Left cardiac atrium (tissue), 4 donors: ENCODE data around the gene ZNF575. TPM values are rescaled to one million over a fixed set of nuclear protein-coding genes. Genes with fewer than 3 reads are reported as not detected.
A peak's percentile ranks its signal among the peaks of the same experiment; 100 is the strongest.
"Not testable (repeated sequence)": the region's sequence is repeated elsewhere in the genome, so short reads cannot be mapped to it uniquely, and the experiment has no call there.

Experiments used
- ATAC-seq, 2 donors: fragments of 200-7000 bp; cut with Tn5 transposase; one replicate each; pipeline ENCODE4 v1.9.1; 2020; ENCODE audit warnings: mild to moderate bottlenecking in 2 of 2, moderate library complexity in 2 of 2
- DNase-seq: peaks from one replicate; pipeline ENCODE4 v3.0.0-alpha.2; 2020
- intact Hi-C, 2 donors: fragments of 100-400 bp; cut with DNase I; formaldehyde crosslinking; loops; one replicate each; pipeline versions ENCODE4 v1.14.1 to v1.15.1; 2022 to 2023
- total RNA-seq, 2 donors: library from RNA; stranded (reverse); fragmentation: NEBNext Ultra II Directional; extraction: Animal tissue kit (Norgen Biotek cat#: 25700); gene quantifications; one replicate each; pipeline ENCODE4 v1.2.1, GENCODE V29; 2021
- donor health status: DM: no; HTN: yes; CAD: no.
- donor health status: DM: no; HTN: yes; CAD: no; lungs with severe emphysema.
- donor health status: DM: yes; HTN: yes; CAD: no.
- donor health status: Dilated cardiomyopathy.

The ZNF575 gene
- total RNA-seq, 2 donors from 2014 or later, result 1.1 to 1.6 TPM

DNA sequence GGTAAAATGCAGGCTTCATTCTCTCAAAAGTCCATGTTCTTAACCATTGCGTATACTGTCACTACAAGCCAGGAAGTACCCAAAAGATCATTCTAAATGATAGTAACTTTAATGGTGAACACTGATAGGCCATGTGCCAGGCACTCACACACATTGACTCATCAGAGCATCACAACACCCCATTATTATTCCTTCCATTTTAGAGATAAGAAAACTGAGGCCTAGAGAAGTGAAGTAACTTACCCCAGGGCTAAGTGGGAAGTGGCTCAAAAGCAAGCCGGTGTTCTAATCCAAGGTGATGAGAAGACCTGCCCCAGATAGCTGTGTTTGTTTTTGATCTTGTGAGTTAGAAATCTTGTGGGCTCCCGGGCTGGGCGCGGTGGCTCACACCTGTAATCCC lies 27.0 kb upstream of the ZNF575 start:
- no peak for DNase-seq
- ATAC-seq, result no peak
- intact Hi-C loops, result no loop called here

DNA sequence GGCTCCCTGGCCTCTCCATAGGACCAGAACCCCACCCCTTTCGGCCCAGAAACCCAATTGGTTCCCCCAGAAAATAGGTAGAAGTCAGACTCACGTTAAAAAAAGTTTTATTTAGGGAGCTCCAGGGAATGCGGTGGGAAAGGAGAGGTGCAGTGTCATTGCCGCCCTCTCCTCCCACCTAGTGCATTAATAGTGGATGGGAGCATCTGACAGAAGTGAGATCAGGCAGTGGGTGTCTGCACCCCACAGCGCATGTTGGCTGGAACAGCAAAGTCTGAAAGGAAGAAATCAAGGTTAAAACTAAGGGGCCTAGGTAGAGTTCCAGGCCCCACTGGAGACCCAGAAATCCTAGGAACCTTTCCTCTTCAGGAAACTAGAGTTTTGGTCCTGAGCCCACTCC lies 26.4 kb upstream of the ZNF575 start:
- intact Hi-C loops, result no loop called here
- ATAC-seq, result no peak
- DNase-seq, result no peak

DNA sequence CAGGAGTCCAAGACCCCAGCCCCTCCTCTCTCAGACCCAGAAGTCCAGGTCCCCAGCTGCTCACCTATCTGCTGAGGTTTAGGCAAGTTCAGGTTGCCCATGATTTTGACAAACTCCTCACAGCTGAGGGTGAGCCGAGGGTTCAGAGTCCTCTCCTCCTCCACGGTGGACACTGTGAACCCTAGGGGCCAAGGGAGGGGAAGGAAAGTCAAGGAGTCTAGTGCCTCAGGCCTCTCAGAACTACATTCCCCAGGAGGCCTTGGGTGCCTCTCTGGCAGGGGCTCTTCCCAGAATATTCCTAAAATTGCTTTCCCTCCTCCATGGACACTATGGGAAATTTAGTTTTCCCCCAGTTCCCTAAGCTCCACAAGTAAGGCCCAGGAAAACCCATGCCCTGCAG lies 25.1 kb upstream of the ZNF575 start:
- intact Hi-C loops, result no loop called here
- ATAC-seq (no peak), DNase-seq (no peak)

DNA sequence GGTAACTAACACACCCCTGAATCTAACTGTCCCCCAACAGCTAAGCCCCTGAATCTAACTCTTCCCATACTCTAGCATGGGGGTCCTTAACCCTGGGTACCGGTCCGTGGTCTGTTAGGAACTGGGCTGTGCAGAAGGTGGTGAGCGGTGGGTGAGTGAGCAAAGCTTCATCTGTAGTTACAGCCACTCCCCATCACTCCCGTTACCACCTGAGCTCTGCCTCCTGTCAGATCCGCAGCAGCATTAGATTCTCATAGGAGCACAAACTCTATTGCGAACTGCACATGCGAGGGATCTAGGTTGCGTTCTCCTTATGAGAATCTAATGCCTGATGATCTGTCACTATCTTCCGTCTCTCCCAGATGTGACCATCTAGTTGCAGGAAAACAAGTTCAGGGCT lies 22.3 kb upstream of the ZNF575 start:
- DNase-seq, result no peak
- intact Hi-C loops, result no loop called here
- ATAC-seq, result no peak

DNA sequence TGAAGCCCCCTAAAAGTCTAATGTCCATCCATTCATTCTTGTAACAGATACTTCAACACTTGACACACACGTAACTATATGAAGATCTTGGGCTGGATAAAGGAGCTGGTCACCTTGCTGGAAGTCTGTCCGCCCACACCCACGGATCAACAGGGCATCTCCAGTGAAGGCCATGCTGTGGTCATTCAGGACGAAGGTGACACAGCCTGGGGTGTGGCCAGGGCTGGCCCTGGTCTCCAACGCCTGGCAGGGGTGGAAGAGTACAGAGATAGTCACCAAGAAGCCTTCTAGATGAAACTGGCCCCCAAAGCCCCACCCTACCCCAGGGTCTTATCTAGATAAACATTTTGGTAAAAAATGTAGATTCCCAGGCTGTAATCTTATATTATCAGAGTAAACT lies 21.7 kb upstream of the ZNF575 start:
- intact Hi-C loops, result no loop called here
- ATAC-seq (no peak), DNase-seq (no peak)

DNA sequence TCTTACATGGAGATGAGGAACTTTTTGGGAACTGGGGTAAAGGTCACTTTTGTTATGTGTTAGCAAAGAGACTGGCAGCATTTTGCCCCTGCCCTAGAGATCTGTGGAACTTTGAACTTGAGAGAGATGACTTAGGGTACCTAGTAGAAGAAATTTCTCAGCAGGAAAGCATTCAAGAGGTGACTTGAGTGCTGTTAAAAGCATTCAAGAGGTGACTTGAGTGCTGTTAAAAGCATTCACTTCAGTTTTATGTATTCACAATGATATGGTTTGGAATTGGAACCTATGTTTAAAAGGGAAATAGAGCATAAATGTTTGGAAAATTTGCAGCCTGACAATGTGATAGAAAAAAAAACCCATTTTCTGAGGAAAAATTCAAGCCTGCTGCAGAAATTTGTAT lies 20.6 kb upstream of the ZNF575 start:
- ATAC-seq, DNase-seq, intact Hi-C loops: not testable (repeated sequence)

DNA sequence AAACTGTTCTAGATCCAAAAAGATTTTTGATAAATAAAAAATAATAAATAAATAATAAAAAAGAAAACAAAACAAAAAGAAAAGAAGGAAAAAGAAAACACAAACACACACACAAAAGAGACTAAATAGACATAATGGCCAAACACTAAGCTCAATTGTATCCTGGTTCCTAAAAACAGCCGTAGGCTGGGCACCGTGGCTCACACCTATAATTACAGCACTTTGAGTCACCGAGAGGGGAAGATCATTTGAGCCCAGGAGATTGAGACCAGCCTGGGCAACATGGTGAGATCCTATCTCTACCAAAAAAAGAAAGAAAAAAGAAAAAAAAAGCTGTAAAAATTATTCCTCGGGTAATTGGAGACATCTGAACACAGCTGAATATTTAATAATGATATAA lies 14.9 kb upstream of the ZNF575 start:
- ATAC-seq (no peak), DNase-seq (no peak)
- intact Hi-C loops, result loop anchor here in 1 of 2 donors (2.0 kb wide), 1 partner anchor 71 kb away; no protein-coding TSS in a partner anchor

DNA sequence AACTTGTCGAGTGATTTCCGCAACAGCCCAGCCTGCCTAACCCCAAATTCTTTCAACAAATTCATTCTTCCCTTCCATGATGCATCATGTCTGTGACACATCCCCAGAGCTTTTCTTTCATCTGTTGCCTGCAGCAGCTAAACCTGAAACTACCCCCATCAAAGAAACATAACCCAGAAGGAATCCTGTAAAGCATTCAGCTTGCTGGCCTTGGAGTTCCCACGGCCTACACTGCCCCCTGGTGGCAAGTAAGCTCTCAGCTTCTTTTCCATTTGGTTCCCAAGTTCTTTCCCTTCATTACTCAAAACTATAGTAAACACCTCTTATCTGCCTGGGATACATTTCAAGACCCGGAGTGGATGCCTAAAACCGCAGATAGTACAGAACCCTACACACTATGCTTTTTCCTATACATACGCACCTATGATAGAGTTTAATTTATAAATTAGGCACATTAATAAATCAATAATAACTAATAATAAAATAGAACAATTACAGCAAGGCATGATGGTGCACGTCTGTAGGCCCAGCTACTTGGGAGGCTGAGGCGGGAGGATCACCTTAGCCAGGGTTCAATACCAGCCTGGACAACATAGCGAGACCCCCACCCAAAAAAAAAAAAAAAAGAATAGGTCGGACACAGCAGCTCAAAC lies 13.4 kb upstream of the ZNF575 start:
- DNase-seq (peak; percentile 78), ATAC-seq (peak; percentile 61 to 81)
- intact Hi-C loops, result loop anchor here (1.0 to 2.0 kb wide), 2 partner anchors 72 to 73 kb away; no protein-coding TSS in a partner anchor

DNA sequence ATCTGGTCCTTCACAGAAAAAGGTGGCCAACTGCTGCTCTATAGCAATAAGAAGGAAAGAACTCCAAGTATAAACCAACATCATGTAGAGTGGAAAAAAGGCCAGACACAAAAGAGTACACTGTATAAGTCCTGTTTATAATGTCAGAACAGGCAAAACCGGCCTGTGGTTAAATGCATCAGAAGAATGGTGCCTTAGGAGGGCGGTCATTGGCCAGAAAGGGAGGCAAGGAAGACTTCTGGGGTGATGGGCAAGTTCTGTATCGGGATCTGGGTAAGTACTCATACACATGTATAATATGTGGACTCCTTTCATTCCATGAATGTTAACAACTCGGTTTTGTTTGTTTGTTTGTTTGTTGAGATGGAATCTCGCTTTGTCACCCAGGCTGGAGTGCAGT lies 10.1 kb upstream of the ZNF575 start:
- DNase-seq, result no peak
- intact Hi-C loops, result no loop called here
- ATAC-seq, result no peak

DNA sequence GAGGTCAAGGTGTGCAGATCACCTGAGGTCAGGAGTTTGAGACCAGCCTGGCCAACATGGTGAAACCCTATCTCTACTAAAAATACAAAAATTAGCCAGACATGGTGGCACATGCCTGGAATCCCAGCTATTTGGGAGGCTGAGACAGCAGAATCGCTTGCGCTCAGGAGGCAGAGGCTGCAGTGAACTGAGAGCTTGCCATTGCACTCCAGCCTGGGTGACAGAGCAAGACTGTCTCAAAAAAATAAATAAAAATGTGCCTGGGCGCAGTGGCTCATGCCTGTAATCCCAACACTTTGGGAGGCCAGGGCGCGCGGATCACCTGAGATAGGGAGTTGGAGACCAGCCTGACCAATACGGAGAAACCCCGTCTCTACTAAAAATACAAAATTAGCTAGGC lies 9.3 kb upstream of the ZNF575 start:
- ATAC-seq, intact Hi-C loops, DNase-seq: not testable (repeated sequence)

DNA sequence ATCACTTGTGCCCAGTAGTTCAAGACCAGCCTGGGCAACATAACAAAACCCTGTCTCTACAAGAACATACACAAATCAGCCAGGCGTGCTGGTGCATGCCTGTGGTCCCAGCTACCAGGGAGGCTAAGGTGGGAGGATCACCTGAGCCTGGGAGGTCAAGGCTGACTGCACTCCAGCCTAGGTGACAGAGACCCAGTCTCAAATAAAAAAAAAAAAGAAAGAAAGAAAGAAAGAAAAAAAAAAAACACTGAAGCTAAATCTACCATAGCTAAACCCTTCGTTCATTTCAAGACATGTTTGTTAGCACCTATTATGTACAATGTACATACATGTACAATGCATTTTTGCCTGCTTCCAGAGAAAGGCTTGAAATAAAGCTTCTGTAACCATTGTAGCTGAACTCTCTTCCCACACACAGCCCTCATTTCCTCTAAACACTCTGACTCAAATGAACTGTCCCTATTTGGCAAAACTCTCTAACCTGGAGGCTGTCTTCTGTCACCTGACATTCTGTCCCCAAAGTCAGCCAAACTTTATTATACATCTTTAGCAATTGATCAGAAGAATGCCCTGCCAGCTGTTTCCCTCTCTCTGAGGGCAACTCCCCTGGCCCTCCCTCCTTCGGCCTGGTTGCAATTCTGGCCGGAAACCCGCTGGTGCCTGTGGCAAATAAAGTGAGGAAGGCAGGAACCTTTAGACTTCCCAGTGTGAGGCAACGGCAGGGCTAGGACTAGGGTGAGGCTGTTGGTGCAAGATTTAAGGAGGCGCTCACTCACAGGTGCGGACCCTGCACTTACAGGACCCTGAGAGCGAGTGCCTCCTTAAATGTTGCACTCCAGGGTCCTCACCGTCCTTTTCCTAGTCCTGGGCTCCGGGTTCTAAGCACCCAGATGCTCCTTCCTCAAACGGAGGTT lies 7.8 kb upstream of the ZNF575 start:
- ATAC-seq, result peak; percentile 56 to 72
- DNase-seq, result peak; percentile 68
- intact Hi-C loops, result no loop called here

DNA sequence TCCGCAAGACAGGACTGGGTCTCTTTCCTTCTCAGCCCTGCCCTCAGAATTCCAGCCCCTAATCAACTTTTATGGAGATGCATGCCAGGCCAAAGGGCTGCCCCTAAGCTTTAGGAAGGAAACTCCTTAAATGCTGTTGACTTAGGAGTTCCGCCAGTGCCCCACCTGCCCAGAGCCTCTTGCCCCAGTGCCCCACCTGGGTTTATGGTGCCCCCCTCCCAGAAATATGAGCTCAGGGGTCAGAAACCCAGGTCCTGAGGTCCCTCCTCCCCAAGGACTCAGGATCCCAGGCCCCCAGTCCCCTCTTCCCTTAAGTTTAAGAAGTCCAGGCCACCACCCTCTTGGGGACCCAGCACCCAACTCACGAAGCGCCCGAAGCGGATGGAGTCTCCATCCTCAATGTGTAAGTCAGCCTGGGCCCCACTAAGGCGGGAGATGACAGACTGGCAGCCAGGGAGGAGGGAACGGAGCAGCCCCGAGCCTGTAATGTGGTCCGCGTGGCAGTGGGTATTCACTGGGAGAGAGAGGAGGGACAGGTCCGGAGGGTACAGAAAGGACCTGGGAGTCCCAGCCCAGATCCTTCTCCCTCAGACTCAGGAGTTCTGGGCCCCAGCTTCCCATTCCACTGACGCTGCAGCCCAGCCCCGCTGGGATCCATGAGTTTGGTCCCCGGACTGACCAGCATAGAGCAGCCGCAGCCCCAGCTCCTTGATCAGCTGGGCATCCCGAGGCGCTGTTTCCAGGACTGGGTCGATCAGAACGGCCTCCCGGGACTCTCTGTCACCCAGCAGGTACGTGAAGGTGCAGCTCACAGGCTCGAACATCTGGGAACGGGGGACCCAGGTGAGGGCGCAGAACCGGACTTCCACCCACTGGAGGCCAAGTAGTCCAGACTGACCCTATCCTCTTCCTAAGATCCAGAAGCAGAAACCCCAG lies 6.9 kb upstream of the ZNF575 start:
- intact Hi-C loops, result no loop called here
- DNase-seq (peak; percentile 39), ATAC-seq (peak; percentile 27 to 36)

DNA sequence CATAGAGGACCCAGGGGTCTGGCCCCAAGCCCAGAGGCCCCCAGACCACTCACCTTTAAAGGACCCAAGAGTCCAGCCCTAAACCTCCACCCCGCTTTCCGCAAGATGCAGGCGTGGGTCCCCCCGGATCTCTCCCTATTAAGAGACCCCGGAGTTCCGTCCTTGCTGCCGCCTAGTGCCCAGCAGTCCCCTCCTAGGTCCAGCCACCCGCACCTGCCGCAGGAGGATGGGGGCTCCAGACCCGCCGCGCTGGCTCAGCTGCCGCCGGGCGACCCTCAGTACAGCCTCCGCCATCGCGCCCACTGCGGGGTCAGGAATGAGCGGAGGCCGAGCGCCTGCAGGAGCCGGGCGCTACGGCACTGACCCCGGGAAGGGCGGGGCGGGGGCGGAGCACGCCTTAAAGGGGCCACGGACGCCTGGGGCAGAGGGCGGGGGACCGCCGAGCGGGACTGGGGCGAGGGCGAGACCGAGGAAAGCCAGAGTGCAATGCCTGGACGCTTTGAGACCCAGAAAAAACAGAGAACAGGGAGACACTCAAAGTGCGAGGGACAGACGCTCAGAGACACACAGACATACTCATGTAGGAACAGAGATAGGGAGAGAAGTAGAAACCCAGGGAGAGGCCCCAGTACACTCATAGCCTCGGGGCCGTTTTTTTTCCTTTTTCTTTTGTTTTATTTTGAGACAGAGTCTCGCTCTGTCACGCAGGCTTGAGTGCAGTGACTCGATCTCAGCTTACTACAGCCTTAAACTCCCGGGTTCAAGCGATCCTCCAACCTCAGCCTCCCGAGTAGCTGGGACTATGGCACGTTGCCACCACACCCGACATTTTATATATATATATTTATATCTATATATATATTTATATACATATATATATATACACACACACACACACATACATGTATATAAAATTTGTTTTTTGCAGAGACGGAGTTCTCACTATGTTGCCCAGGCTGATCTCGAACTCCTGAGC lies 5.8 kb upstream of the ZNF575 start, which contains the start of gene ETHE1:
Gene ETHE1 (minus strand): TSS at position 318 of the 976 bp plus-strand sequence. CDS start 24 bp downstream, at position 294.
- intact Hi-C loops, result no loop called here
- peak; percentile 92 to 94 for ATAC-seq

DNA sequence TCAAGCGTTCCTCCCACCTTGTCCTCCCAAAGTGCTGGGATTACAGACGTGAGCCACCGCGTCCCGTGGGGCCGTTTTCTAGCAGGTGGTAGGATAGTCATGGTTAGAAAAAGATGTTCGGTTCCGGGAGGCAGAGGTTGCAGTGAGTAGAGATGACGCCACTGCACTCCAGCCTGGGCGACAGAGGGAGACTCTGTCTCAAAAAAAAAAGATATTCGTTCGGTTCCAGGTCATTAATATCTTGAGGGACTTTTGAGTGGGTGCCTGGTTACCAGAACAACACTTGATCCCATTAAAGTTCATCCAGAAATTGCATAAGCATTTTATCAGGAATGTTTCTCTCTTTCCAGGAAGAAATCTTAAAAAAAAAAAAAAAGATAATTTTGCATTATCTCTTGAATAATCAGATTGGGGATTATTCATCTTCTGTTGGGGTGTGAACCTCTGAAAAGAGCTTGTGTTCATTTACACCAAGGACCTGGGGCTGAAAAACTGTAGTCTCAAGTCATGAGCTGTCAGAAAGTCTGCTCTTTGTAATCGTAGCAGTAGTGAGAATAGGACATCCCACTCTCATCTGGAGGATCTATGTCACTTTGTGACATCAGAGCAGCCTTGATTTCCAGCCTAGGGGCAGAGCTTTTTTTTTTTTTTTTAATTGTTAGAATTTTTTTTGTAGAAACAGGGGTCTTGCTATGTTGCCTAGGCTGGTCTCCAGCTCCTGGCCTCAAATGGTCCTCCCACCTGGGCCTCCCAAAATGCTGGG lies 4.9 kb upstream of the ZNF575 start:
- ATAC-seq (peak in 1 of 2 donors; percentile 4), DNase-seq (peak; percentile 46)
- intact Hi-C loops, result no loop called here

More for the DNA sequence above, 5.8 kb upstream of the ZNF575 start, which contains the start of gene ETHE1:
- DNase-seq, result peak; percentile 90

DNA sequence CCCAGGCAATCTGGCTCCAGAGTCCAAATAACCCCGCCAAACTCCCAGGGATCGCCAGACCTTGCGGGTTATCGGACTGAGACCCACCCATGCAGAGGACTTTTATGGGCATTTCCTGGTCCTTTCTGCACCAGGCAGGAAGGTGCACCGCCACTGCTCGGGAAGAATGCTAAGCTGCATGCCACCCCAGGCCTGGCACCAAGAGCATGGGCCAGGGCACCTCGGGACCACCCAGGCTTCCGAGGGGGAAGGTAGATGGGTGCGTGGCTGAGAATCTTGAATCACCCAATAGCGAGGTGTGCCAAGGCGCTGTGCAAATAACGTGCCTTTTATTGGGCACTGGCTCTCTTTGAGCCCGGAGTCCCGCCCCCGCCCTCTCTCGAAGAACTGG lies 422 bp upstream of the ZNF575 start:
- intact Hi-C loops, result loop anchor here in 1 of 2 donors (5.0 to 10.0 kb wide), 2 partner anchors 135 to 252 kb away; partner anchors contain the start of gene KCNN4
- DNase-seq (peak; percentile 71), ATAC-seq (peak; percentile 2 to 6)

DNA sequence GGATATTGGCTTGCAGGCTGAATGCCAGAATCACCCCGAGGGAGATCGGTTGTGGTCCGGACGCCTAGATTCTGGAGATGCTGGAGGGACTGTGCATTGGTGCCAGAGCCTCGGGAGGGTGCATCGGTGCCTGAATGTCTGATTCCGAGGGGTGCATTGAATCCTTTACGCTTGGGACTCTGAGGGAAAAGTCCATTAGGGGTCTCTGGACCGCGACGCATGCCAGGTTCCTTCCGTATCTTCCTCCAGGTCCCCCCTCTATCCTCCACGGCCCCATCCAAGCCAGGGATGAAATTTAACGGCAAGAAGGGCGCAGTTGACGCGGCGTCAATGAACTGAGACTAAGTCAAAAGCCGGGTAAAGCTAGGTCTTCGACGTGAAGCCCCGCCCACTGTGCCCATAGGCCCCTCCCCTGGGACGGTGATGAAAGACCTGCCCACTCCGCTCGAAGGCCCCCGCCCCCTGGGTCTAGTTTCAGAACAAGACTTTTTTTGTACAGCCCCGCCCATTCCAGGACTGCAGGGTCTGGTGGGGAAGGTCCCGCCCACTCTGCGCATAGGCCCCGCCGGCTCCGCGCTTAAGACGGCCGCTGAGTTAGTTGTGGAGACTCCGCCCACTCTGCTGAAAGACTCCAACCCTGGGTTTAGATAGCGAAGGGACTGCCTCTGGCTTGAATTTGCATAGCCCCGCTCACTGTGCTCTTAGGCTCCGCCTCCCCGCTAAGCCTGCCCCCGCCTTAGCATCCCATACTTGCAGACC lies 737 bp downstream of the ZNF575 start:
- ATAC-seq (peak; percentile 85 to 91), DNase-seq (peak; percentile 100)
- intact Hi-C loops, result loop anchor here in 1 of 2 donors (5.0 to 10.0 kb wide), 2 partner anchors 134 to 251 kb away; partner anchors contain the start of gene KCNN4
